ENCODE results near the gene COL4A6.

DNA sequence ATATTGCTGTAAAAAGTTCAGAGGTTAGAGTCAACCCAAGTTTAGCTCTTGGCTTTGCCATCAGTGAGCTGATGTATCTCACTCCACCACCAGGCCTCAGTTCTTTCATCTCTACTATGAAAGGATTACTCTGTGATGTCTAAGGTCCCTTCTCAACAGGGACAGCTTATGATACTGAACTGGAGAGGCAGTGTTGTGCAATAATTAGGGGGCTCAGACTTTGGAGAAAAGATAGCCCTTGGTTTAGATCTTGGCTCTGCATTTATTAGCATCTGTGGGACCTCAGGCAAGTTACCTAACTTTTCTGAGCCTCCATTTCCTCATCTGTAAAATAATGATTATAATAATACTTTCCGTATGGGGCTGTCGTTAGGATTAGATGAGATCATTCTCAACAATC lies 89.0 kb downstream of the COL4A6 start:
- TF ChIP-seq, protein P1, sequence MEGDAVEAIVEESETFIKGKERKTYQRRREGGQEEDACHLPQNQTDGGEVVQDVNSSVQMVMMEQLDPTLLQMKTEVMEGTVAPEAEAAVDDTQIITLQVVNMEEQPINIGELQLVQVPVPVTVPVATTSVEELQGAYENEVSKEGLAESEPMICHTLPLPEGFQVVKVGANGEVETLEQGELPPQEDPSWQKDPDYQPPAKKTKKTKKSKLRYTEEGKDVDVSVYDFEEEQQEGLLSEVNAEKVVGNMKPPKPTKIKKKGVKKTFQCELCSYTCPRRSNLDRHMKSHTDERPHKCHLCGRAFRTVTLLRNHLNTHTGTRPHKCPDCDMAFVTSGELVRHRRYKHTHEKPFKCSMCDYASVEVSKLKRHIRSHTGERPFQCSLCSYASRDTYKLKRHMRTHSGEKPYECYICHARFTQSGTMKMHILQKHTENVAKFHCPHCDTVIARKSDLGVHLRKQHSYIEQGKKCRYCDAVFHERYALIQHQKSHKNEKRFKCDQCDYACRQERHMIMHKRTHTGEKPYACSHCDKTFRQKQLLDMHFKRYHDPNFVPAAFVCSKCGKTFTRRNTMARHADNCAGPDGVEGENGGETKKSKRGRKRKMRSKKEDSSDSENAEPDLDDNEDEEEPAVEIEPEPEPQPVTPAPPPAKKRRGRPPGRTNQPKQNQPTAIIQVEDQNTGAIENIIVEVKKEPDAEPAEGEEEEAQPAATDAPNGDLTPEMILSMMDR (IDR thresholded peaks at IDR 0.05), result no peak
- TF ChIP-seq POLR2A (IDR thresholded peaks at IDR 0.05) (no peak), EP300 (IDR thresholded peaks at IDR 0.05) (no peak)
